Pancreas (tissue), 10 donors: Measurements from ENCODE around the gene FAM78A. TPM values are rescaled to one million over a fixed set of nuclear protein-coding genes. Genes with fewer than 3 reads are reported as not detected.

Experiments
- ATAC-seq, 4 donors: fragments of 200-7000 bp; cut with Tn5 transposase; one replicate each; pipeline versions ENCODE4 v1.8.0 to v1.9.1; 2020; ENCODE audit warnings: mild to moderate bottlenecking in 4 of 4, moderate library complexity in 4 of 4
- DNase-seq, 6 donors: peaks; one replicate each; pipeline ENCODE4 v3.0.0-alpha.2; 2020
- FAIRE-seq: peaks from 2 replicates; lab custom pipeline; 2012; peaks lifted over from hg19 to GRCh38; lab: Jason Lieb, UNC
- H3K27ac ChIP-seq, 4 donors: fragments of 200-600 bp; sonication (generic); 1 replicate in 3 of 4; 2 replicates in 1 of 4; pipeline versions ENCODE4 v1.5.0 to v1.8.0; 2020
- H3K27me3 ChIP-seq, 4 donors: fragments of 200-600 bp; one replicate each; pipeline ENCODE4 v1.8.0; 2021
- H3K36me3 ChIP-seq, 3 donors: fragments of 200-600 bp; sonication (generic) in 1 of 3; one replicate each; pipeline versions ENCODE4 v1.5.0 to v1.8.0; 2020 to 2021
- H3K4me1 ChIP-seq, 3 donors: fragments of 200-600 bp; one replicate each; pipeline ENCODE4 v1.8.0; 2021
- H3K4me3 ChIP-seq, 4 donors: fragments of 200-600 bp; sonication (generic) in 2 of 4; one replicate each; pipeline versions ENCODE4 v1.5.0 to v1.8.0; 2020 to 2021
- H3K9me3 ChIP-seq, 4 donors: fragments of 200-600 bp; one replicate each; pipeline ENCODE4 v1.8.0; 2021
- WGBS, 2 donors: extraction: QIAGEN DNeasy Blood & Tissue Kit; methylation state at CpG; one replicate each; pipeline ENCODE4 v1.1.7; 2013; 5-methylcytosine and 5-hydroxymethylcytosine counted together
- intact Hi-C, 3 donors: fragments of 100-400 bp; cut with DNase I; formaldehyde crosslinking; loops; one replicate each; pipeline versions ENCODE4 v1.11.1 to v1.14.2; 2022
- polyA plus RNA-seq, 2 donors: library from polyadenylated mRNA; stranded (reverse); fragments of 200-250 nt; gene quantifications; one replicate each; pipeline ENCODE4 v1.2.3, GENCODE V29; 2013
- total RNA-seq, 6 donors: library from RNA; stranded (reverse); fragmentation: NEBNext Ultra II Directional in 4 of 6; extraction: Animal tissue kit (Norgen Biotek cat#: 25700) in 4 of 6; gene quantifications; one replicate each; pipeline versions ENCODE4 v1.2.1 to v1.2.4, GENCODE V29; 2021 to 2023
- TF ChIP-seq, protein P1 (sequence below), 4 donors: fragments of 200-600 bp; sonication (generic) in 3 of 4; IDR thresholded peaks; one replicate each; pipeline versions ENCODE4 v1.5.0 to v1.8.0; 2021; ENCODE audit warnings: antibody characterized with exemption in 4 of 4
- donor health status: healthy with polysubstance abuse.
- donor health status: DM: no; HTN: no; CAD: no; lungs with moderate emphysema.
- donor health status: DM: no; HTN: no; CAD: no.
- donor health status: control.
- donor health status: control.
- donor health status: Bipolar disorder and iron deficiency.
- donor health status: DM: yes; HTN: yes; CAD: no.
- donor health status: DM: no; HTN: no; CAD: no.
- donor health status: DM: no; HTN: no; CAD: no.
- donor health status: DM: yes; HTN: yes; CAD: no.

The FAM78A gene
- total and polyA plus RNA-seq, 8 donors = 0.37 to 3.9 (median 0.78) TPM

DNA sequence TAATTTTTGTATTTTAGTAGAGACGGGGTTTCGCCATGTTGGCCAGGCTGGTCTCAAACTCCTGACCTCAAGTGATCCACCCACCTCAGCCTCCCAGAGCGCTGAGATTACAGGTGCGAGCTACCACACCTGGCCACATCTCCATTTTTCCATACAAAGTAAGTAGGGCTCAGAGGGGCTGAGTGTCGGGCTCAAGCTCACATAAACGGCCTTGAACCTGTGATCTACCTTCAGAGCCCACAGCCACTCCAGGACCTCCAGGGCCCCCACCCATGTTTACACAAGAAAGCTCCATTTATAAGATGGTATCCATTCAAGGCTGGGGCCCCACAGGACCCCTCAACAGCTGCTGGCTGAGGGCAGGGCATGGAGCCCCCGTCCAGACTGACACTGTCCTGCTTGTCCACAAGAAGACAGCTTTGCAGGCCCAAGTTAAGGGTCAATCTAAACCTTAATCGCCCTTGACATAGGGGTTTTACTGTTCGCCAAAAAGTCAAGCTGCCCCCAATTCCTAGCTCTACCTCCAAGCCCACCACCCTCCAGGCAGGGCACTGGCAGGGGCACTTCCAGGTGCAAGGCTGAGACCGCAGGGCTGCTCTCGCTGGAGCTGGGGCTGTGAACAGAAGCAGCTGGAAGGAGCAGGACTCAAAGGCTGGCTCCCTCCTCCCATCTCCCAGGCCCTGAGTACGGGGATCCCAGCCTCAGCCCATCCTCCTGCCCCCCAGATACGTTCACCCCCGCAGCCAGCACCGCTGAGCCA lies 18.9 kb downstream of the FAM78A start:
- no peak overlapping the region for H3K27ac ChIP-seq
- no peak overlapping the region for H3K4me3 ChIP-seq
- WGBS, 2 donors = 76% methylated on average over 15 of the region's 15 CpGs
- no peak for FAIRE-seq
- H3K4me1 ChIP-seq = peaks cover 0 to 2% (median 0%) of the 10 kb centered on the region in 3 donors
- no peaks in the 10 kb centered on the region for H3K36me3 ChIP-seq
- no peaks in the 10 kb centered on the region for H3K9me3 ChIP-seq
- DNase-seq = no peak
- intact Hi-C loops = no loop called here
- ATAC-seq = no peak
- H3K27me3 ChIP-seq = no peaks in the 10 kb centered on the region
- TF ChIP-seq, protein P1, sequence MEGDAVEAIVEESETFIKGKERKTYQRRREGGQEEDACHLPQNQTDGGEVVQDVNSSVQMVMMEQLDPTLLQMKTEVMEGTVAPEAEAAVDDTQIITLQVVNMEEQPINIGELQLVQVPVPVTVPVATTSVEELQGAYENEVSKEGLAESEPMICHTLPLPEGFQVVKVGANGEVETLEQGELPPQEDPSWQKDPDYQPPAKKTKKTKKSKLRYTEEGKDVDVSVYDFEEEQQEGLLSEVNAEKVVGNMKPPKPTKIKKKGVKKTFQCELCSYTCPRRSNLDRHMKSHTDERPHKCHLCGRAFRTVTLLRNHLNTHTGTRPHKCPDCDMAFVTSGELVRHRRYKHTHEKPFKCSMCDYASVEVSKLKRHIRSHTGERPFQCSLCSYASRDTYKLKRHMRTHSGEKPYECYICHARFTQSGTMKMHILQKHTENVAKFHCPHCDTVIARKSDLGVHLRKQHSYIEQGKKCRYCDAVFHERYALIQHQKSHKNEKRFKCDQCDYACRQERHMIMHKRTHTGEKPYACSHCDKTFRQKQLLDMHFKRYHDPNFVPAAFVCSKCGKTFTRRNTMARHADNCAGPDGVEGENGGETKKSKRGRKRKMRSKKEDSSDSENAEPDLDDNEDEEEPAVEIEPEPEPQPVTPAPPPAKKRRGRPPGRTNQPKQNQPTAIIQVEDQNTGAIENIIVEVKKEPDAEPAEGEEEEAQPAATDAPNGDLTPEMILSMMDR (IDR thresholded peaks at IDR 0.05) = no peak

DNA sequence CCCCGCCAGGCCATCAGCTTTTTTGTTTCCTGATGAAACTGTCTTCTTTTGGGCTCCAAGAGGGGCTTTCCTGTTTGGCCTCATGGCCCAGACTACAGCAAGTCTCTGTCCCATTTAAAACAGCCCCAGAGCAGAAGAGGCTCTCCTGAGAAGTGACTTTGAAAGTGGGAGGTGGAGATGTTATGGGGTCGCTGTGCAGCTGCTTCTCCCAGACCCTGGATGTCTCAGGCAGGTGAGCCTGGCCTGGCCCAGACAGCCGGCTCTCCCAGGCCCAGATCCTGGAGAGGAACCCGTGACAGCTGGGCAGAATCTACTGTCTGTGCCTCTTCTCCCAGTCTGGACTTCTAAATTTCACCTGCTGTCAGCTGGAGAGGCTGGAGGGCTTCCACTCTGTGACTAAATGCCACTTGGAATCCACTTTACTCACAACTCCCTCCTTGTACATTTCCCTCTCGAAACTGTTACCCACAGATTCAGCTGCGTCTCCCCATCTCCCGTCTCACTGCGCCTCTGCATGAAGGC lies 20.6 kb downstream of the FAM78A start:
- FAIRE-seq (no peak), DNase-seq (no peak), ATAC-seq (no peak)
- intact Hi-C loops = no loop called here
- Histone ChIP-seq H3K27ac (peak overlapping the region in 2 of 4 donors; percentile 33 to 62), H3K4me3 (no peak overlapping the region), H3K36me3 (no peaks in the 10 kb centered on the region), H3K4me1 (peaks cover 0 to 2% (median 0%) of the 10 kb centered on the region in 3 donors), H3K9me3 (no peaks in the 10 kb centered on the region), H3K27me3 (no peaks in the 10 kb centered on the region)
- TF ChIP-seq, protein P1 (IDR thresholded peaks at IDR 0.05) = no peak
- 77 to 92% methylated on average over 8 of the region's 8 CpGs for WGBS, 2 donors

DNA sequence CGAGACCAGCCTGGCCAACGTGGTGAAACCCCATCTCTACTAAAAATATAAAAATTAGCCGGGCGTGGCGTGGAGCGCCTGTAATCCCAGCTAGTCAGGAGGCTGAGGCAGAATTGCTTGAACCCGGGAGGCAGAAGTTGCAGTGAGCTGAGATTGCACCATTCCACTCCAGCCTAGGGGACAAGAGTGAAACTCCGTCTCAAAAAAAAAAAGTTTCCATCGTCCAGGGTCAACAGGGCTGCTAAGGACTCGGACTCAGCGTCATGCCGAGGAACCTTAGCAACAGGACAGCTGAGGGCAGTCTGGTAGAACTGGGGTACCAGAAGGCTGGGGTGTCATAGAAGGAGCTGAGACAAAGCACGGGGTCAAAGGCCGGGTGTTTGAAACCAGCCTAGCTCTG lies 21.7 kb downstream of the FAM78A start:
- Histone ChIP-seq H3K27ac (peak overlapping the region in 1 of 4 donors; percentile 46), H3K4me1 (peaks cover 0 to 2% (median 0%) of the 10 kb centered on the region in 3 donors), H3K36me3 (no peaks in the 10 kb centered on the region), H3K27me3 (no peaks in the 10 kb centered on the region), H3K9me3 (no peaks in the 10 kb centered on the region), H3K4me3 (no peak overlapping the region)
- TF ChIP-seq, protein P1 (IDR thresholded peaks at IDR 0.05) = no peak
- WGBS, 2 donors = 85 to 94% methylated on average over 14 of the region's 14 CpGs
- intact Hi-C loops = no loop called here
- ATAC-seq = no peak
- no peak for DNase-seq
- FAIRE-seq = no peak

DNA sequence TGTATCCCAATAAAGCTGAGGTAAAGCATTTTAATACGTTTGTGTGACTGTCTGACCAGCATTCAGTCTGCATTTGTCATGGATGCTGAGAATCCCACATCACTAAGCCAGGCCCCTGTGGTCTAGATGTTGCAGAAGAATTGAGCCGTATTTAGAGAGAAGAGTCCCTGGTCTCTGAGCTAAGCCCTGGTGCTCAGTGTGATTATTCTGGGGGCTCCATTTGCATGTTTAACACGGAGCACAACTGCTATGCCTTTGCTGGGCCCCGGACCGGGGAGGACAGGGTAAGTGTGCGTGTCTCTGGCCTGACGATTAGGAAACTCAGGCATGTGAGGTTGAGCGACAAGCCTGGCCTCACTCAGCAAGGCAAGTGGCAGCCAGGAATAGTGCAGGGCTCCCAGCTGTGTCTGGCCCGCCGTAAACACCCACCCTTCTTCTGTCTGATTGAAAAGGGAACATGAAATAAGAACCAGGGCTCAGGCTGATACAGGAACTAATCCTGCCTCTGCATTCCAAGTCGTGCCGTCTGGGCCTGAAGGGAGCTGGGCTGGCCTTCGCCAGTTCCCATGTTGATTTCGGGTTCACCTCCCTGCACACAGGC lies 22.3 kb downstream of the FAM78A start:
- TF ChIP-seq, protein P1 (IDR thresholded peaks at IDR 0.05) = no peak
- H3K4me1 ChIP-seq = peaks cover 0 to 2% (median 0%) of the 10 kb centered on the region in 3 donors
- H3K9me3 ChIP-seq = no peaks in the 10 kb centered on the region
- FAIRE-seq (no peak), ATAC-seq (peak in 3 of 4 donors; percentile 24 to 48 (median 43)), DNase-seq (no peak)
- peak overlapping the region in 2 of 4 donors; percentile 17 to 46 for H3K27ac ChIP-seq
- intact Hi-C loops = no loop called here
- H3K36me3 ChIP-seq = no peaks in the 10 kb centered on the region
- 80% methylated on average over 14 of the region's 14 CpGs for WGBS, 2 donors
- no peaks in the 10 kb centered on the region for H3K27me3 ChIP-seq
- H3K4me3 ChIP-seq = no peak overlapping the region
